Astrocyte (in vitro differentiated cells and primary cell): Measurements from ENCODE around the gene P3H2. TPM values are rescaled to one million over a fixed set of nuclear protein-coding genes. Genes with fewer than 3 reads are reported as not detected.

ENCODE experiments used
- DNase-seq: peaks from one replicate; pipeline ENCODE4 v3.0.0-alpha.2; 2010; ENCODE audit warnings: low read depth
- FAIRE-seq: peaks from 2 replicates; lab custom pipeline; 2011; peaks lifted over from hg19 to GRCh38; lab: Jason Lieb, UNC
- H2AFZ ChIP-seq: 2 replicates; pipeline ENCODE4 v1.6.0; 2012; ENCODE audit warnings: low read depth, low read length, inconsistent platforms
- H3K27ac ChIP-seq: 2 replicates; pipeline ENCODE4 v1.5.1; 2011; ENCODE audit warnings: low read depth, low read length, inconsistent platforms
- H3K27me3 ChIP-seq: 2 replicates; pipeline ENCODE4 v1.6.0; 2011; ENCODE audit warnings: low read length, inconsistent platforms; ENCODE audit not compliant: insufficient read depth
- H3K36me3 ChIP-seq: 2 replicates; pipeline ENCODE4 v1.5.1; 2011; ENCODE audit warnings: low read length, inconsistent platforms; ENCODE audit not compliant: insufficient read depth
- H3K4me1 ChIP-seq: 2 replicates; pipeline ENCODE4 v1.5.1; 2011; ENCODE audit warnings: low read length, inconsistent platforms; ENCODE audit not compliant: insufficient read depth
- H3K4me2 ChIP-seq: 2 replicates; pipeline ENCODE4 v1.6.0; 2012; ENCODE audit warnings: low read length, inconsistent platforms
- H3K4me3 ChIP-seq: 2 replicates; pipeline ENCODE4 v1.5.1; 2011; ENCODE audit warnings: low read depth, mild to moderate bottlenecking, low read length, inconsistent platforms; ENCODE audit not compliant: insufficient read depth
- H3K79me2 ChIP-seq: 2 replicates; pipeline ENCODE4 v1.6.0; 2012; ENCODE audit warnings: mild to moderate bottlenecking, low read length, inconsistent platforms; ENCODE audit not compliant: insufficient read depth
- H3K9ac ChIP-seq: 2 replicates; pipeline ENCODE4 v1.6.0; 2012; ENCODE audit warnings: mild to moderate bottlenecking, low read length, inconsistent platforms
- H3K9me3 ChIP-seq: 2 replicates; pipeline ENCODE4 v1.5.1; 2012; ENCODE audit warnings: low read depth, mild to moderate bottlenecking, low read length, inconsistent platforms; ENCODE audit not compliant: insufficient read depth
- H4K20me1 ChIP-seq: 2 replicates; pipeline ENCODE4 v1.6.0; 2012; ENCODE audit warnings: low read length, inconsistent platforms; ENCODE audit not compliant: insufficient read depth
- H3K27ac Mint-ChIP-seq: one replicate; pipeline ENCODE4 v1.8.0; 2021; ENCODE audit warnings: mild to moderate bottlenecking, mixed read lengths; ENCODE audit not compliant: unreplicated experiment
- H3K27me3 Mint-ChIP-seq: one replicate; pipeline ENCODE4 v1.8.0; 2021; ENCODE audit warnings: low read depth, mixed read lengths; ENCODE audit not compliant: unreplicated experiment
- H3K36me3 Mint-ChIP-seq: one replicate; pipeline ENCODE4 v1.8.0; 2021; ENCODE audit warnings: low read depth, mixed read lengths; ENCODE audit not compliant: unreplicated experiment
- H3K4me1 Mint-ChIP-seq: one replicate; pipeline ENCODE4 v1.8.0; 2021; ENCODE audit warnings: low read depth, mixed read lengths; ENCODE audit not compliant: unreplicated experiment
- H3K4me3 Mint-ChIP-seq: one replicate; pipeline ENCODE4 v1.8.0; 2021; ENCODE audit warnings: mild to moderate bottlenecking, moderate library complexity, mixed read lengths; ENCODE audit not compliant: unreplicated experiment
- H3K9me3 Mint-ChIP-seq: one replicate; pipeline ENCODE4 v1.8.0; 2021; ENCODE audit warnings: mild to moderate bottlenecking, mixed read lengths; ENCODE audit not compliant: unreplicated experiment
- CTCF ChIP-seq: IDR thresholded peaks from 2 replicates; pipeline ENCODE4 v1.5.1; 2011; ENCODE audit warnings: low read depth, mild to moderate bottlenecking, inconsistent platforms, low read length, moderate library complexity; ENCODE audit not compliant: insufficient read depth
- EZH2 ChIP-seq: IDR thresholded peaks from 2 replicates; pipeline ENCODE4 v1.6.1; 2012; ENCODE audit warnings: mild to moderate bottlenecking, low read length, inconsistent platforms; ENCODE audit not compliant: insufficient read depth
- total RNA-seq: library from RNA; stranded (reverse); gene quantifications from 2 replicates; pipeline ENCODE4 v1.2.1, GENCODE V29; 2021

P3H2 gene
- total RNA-seq, 1 donor from 2014 or later: 57.7 TPM

- FAIRE-seq: no peak
- Histone ChIP-seq H3K27me3 (no peaks in the 10 kb centered on the region), H3K9ac (peak overlapping the region; percentile 10), H2AFZ (no peak overlapping the region), H3K36me3 (no peaks in the 10 kb centered on the region), H4K20me1 (no peaks in the 10 kb centered on the region), H3K4me3 (peak overlapping the region; percentile 14), H3K9me3 (no peaks in the 10 kb centered on the region), H3K4me1 (peaks cover 32% of the 10 kb centered on the region), H3K79me2 (peaks cover 3% of the 10 kb centered on the region), H3K27ac (no peak overlapping the region), H3K4me2 (peak overlapping the region; percentile 69)
- Mint-ChIP-seq H3K36me3 (peaks cover 6% of the 10 kb centered on the region), H3K4me3 (peak overlapping the region; percentile 92), H3K27me3 (no peaks in the 10 kb centered on the region), H3K9me3 (no peaks in the 10 kb centered on the region), H3K4me1 (peaks cover 47% of the 10 kb centered on the region), H3K27ac (peak overlapping the region; percentile 79)
- no peak for DNase-seq
- TF ChIP-seq CTCF (no peak), EZH2 (no peak)
Measured at GRCh38 chr3:190118438-190118837, 2.3 kb downstream of the P3H2 start.

- H3K27ac ChIP-seq: no peak overlapping the region
Measured at GRCh38 chr3:190117981-190118380, 2.7 kb downstream of the P3H2 start.

More at GRCh38 chr3:190117981-190118380, 2.7 kb downstream of the P3H2 start:
- H3K4me1 Mint-ChIP-seq: peaks cover 47% of the 10 kb centered on the region
- H3K36me3 Mint-ChIP-seq: peaks cover 7% of the 10 kb centered on the region
- H3K27ac Mint-ChIP-seq: peak overlapping the region; percentile 79
- Histone ChIP-seq H3K79me2 (peaks cover 3% of the 10 kb centered on the region), H3K36me3 (no peaks in the 10 kb centered on the region), H3K9me3 (no peaks in the 10 kb centered on the region), H3K4me3 (peak overlapping the region; percentile 14), H3K4me1 (peaks cover 31% of the 10 kb centered on the region), H3K4me2 (peak overlapping the region; percentile 69), H3K9ac (peak overlapping the region; percentile 10), H4K20me1 (no peaks in the 10 kb centered on the region), H2AFZ (no peak overlapping the region), H3K27me3 (no peaks in the 10 kb centered on the region)
- DNase-seq (peak; percentile 67), FAIRE-seq (no peak)
- no peaks in the 10 kb centered on the region for H3K9me3 Mint-ChIP-seq
- H3K4me3 Mint-ChIP-seq: peak overlapping the region; percentile 92
- no peaks in the 10 kb centered on the region for H3K27me3 Mint-ChIP-seq
- no peak for TF ChIP-seq CTCF
- TF ChIP-seq EZH2: no peak
